GM23338 (cell line): ENCODE results near the gene EIF3K. TPM values are rescaled to one million over a fixed set of nuclear protein-coding genes. Genes with fewer than 3 reads are reported as not detected.

Experiments
- ATAC-seq: fragments of 200-7000 bp; cut with Tn5 transposase; 3 replicates; pipeline ENCODE4 v1.9.1; 2020
- DNase-seq: peaks from one replicate; pipeline ENCODE4 v3.0.0-alpha.2; 2015; ENCODE audit warnings: low spot score
- H2AFZ ChIP-seq: fragments of 200-600 bp; sonication (generic); 2 replicates; pipeline ENCODE4 v1.8.0; 2016; ENCODE audit warnings: antibody characterized with exemption, mild to moderate bottlenecking, moderate library complexity
- H3F3A ChIP-seq: fragments of 200-600 bp; sonication (generic); replicated peaks from 2 replicates; pipeline ENCODE4 v1.8.0; 2017; ENCODE audit warnings: antibody characterized with exemption, mixed run types, low read depth
- H3K27ac ChIP-seq: fragments of 200-600 bp; sonication (generic); 2 replicates; pipeline ENCODE4 v1.6.1; 2016; ENCODE audit warnings: low read depth
- H3K27me3 ChIP-seq: fragments of 200-600 bp; sonication (generic); 2 replicates; pipeline ENCODE4 v1.8.0; 2016; ENCODE audit warnings: mild to moderate bottlenecking, mixed run types, moderate library complexity; ENCODE audit not compliant: insufficient read depth
- H3K36me3 ChIP-seq: fragments of 200-600 bp; sonication (generic); 2 replicates; pipeline ENCODE4 v1.8.0; 2016; ENCODE audit warnings: mild to moderate bottlenecking; ENCODE audit not compliant: insufficient read depth
- H3K4me1 ChIP-seq: fragments of 200-600 bp; sonication (generic); 2 replicates; pipeline ENCODE4 v1.8.0; 2016; ENCODE audit warnings: mild to moderate bottlenecking, moderate library complexity; ENCODE audit not compliant: insufficient read depth
- H3K4me2 ChIP-seq: fragments of 200-600 bp; sonication (generic); 2 replicates; pipeline ENCODE4 v1.7.1; 2017; ENCODE audit warnings: mixed run types
- H3K4me3 ChIP-seq: fragments of 200-600 bp; sonication (generic); 2 replicates; pipeline ENCODE4 v1.6.1; 2016; ENCODE audit warnings: mixed run types
- H3K79me2 ChIP-seq: fragments of 200-600 bp; sonication (generic); replicated peaks from 2 replicates; pipeline ENCODE4 v1.8.0; 2017; ENCODE audit warnings: mild to moderate bottlenecking; ENCODE audit not compliant: insufficient read depth
- H3K9me2 ChIP-seq: fragments of 200-600 bp; sonication (generic); 2 replicates; pipeline ENCODE4 v1.8.0; 2017; ENCODE audit not compliant: insufficient read depth
- H4K20me1 ChIP-seq: fragments of 200-600 bp; sonication (generic); replicated peaks from 2 replicates; pipeline ENCODE4 v1.8.0; 2017; ENCODE audit warnings: mild to moderate bottlenecking; ENCODE audit not compliant: insufficient read depth
- H3K27ac Mint-ChIP-seq: 2 replicates; pipeline ENCODE4 v1.8.0; 2020; ENCODE audit warnings: inconsistent platforms, mild to moderate bottlenecking, moderate library complexity, mixed read lengths
- H3K27me3 Mint-ChIP-seq: 3 replicates; pipeline ENCODE4 v1.8.0; 2022; ENCODE audit warnings: low read depth, mild to moderate bottlenecking, moderate library complexity, mixed read lengths, inconsistent platforms; ENCODE audit not compliant: insufficient read depth, poor library complexity
- H3K36me3 Mint-ChIP-seq: 3 replicates; pipeline ENCODE4 v1.8.0; 2021; ENCODE audit warnings: low read depth, mild to moderate bottlenecking, inconsistent platforms, moderate library complexity, mixed read lengths
- H3K4me1 Mint-ChIP-seq: 3 replicates; pipeline ENCODE4 v1.8.0; 2020; ENCODE audit warnings: mild to moderate bottlenecking, inconsistent platforms, mixed read lengths
- H3K4me3 Mint-ChIP-seq: 3 replicates; pipeline ENCODE4 v1.8.0; 2021; ENCODE audit warnings: moderate library complexity, mild to moderate bottlenecking, inconsistent platforms, mixed read lengths
- H3K9me3 Mint-ChIP-seq: 3 replicates; pipeline ENCODE4 v1.8.0; 2020; ENCODE audit warnings: moderate library complexity, mild to moderate bottlenecking, inconsistent platforms, mixed read lengths
- CREB1 ChIP-seq: fragments of 250-450 bp; sonication (Bioruptor Pico); IDR thresholded peaks from 2 replicates; pipeline ENCODE4 v1.5.0; 2020; ENCODE audit warnings: low read depth, mild to moderate bottlenecking, moderate library complexity
- CTCF ChIP-seq, 2 experiments: fragments of 200-600 bp in 1 of 2; sonication (generic) in 1 of 2; conservative IDR thresholded peaks; 2 replicates each; pipeline versions ENCODE4 v1.5.1 to v1.6.1; 2016 to 2017; ENCODE audit warnings: antibody characterized with exemption in 2 of 2, low read depth in 2 of 2, mild to moderate bottlenecking in 2 of 2, moderate library complexity in 1 of 2
- ETS1 ChIP-seq: IDR thresholded peaks from 2 replicates; pipeline ENCODE4 v1.6.1; 2016; ENCODE audit warnings: antibody characterized with exemption
- EZH2 ChIP-seq: fragments of 200-600 bp; sonication (generic); IDR thresholded peaks from one replicate; pipeline ENCODE4 v1.8.0; 2017; ENCODE audit warnings: antibody characterized with exemption, mild to moderate bottlenecking, low read depth; ENCODE audit not compliant: unreplicated experiment
- EZH2phosphoT487 ChIP-seq: fragments of 200-600 bp; sonication (generic); IDR thresholded peaks from one replicate; pipeline ENCODE4 v1.8.1; 2018; ENCODE audit warnings: antibody characterized with exemption; ENCODE audit not compliant: unreplicated experiment
- NANOG ChIP-seq: IDR thresholded peaks from 2 replicates; pipeline ENCODE4 v1.6.1; 2016; ENCODE audit warnings: antibody characterized with exemption, borderline replicate concordance
- POLR2AphosphoS5 ChIP-seq: IDR thresholded peaks from 2 replicates; pipeline ENCODE4 v1.6.1; 2016; ENCODE audit warnings: antibody characterized with exemption, low read depth
- REST ChIP-seq: IDR thresholded peaks from one replicate; pipeline ENCODE4 v1.6.1; 2018; ENCODE audit warnings: antibody characterized with exemption; ENCODE audit not compliant: unreplicated experiment
- STAT1 ChIP-seq: IDR thresholded peaks from one replicate; pipeline ENCODE4 v1.6.1; 2016; ENCODE audit warnings: antibody characterized with exemption; ENCODE audit not compliant: unreplicated experiment
- ZNF114 ChIP-seq: fragments of 250-450 bp; sonication (Bioruptor Pico); IDR thresholded peaks from 2 replicates; pipeline ENCODE4 v1.5.0; 2020; ENCODE audit warnings: mild to moderate bottlenecking, moderate library complexity
- ZNF331 ChIP-seq: fragments of 250-450 bp; sonication (Bioruptor Pico); IDR thresholded peaks from 2 replicates; pipeline ENCODE4 v1.5.0; 2020; ENCODE audit warnings: low read depth, mild to moderate bottlenecking, moderate library complexity
- ZNF462 ChIP-seq: fragments of 250-450 bp; sonication (Bioruptor Pico); IDR thresholded peaks from 2 replicates; pipeline ENCODE4 v1.5.0; 2020; ENCODE audit warnings: mild to moderate bottlenecking, moderate library complexity
- polyA plus RNA-seq: library from polyadenylated mRNA; unstranded; fragments of >200 nt; fragmentation: Nextera tagmentation; extraction: Ambion mirVana; gene quantifications from 2 replicates; pipeline ENCODE4 v1.2.1, GENCODE V29; 2016
- total RNA-seq: library from RNA; depleted of rRNA; stranded (reverse); fragments of >200 nt; shearing (Covaris generic); gene quantifications from 2 replicates; pipeline ENCODE4 v1.2.3, GENCODE V29; 2014

The EIF3K gene
- total and polyA plus RNA-seq, 2 experiments from 2014 or later, result 226 to 509 TPM

GRCh38 chr19:38640368-38640767 is 21.4 kb downstream of the EIF3K start:
- H3K4me3 ChIP-seq, result no peak overlapping the region
- H3K9me2 ChIP-seq, result no peaks in the 10 kb centered on the region
- DNase-seq, result no peak

More at GRCh38 chr19:38640368-38640767, 21.4 kb downstream of the EIF3K start:
- Histone ChIP-seq H3F3A (peaks cover 8% of the 10 kb centered on the region; the same call in 1 of the 2 replicates), H4K20me1 (no peaks in the 10 kb centered on the region), H2AFZ (no peak overlapping the region), H3K79me2 (no peaks in the 10 kb centered on the region), H3K4me2 (no peak overlapping the region), H3K27me3 (no peaks in the 10 kb centered on the region), H3K4me1 (peaks cover 13% of the 10 kb centered on the region), H3K36me3 (0 out of 2 replicates have a peak, but pooled peaks cover 5% of the 10 kb centered on the region), H3K27ac (no peak overlapping the region)
- ATAC-seq, result no peak
- Mint-ChIP-seq H3K4me1 (peaks cover 14% of the 10 kb centered on the region), H3K27me3 (peaks cover 11% of the 10 kb centered on the region), H3K4me3 (no peak overlapping the region), H3K27ac (no peak overlapping the region), H3K9me3 (no peaks in the 10 kb centered on the region), H3K36me3 (peaks cover 22% of the 10 kb centered on the region; the same call in 2 of the 3 replicates)
- TF ChIP-seq STAT1 (no peak), ZNF331 (CRISPR knock-in tag) (no peak), CREB1 (CRISPR knock-in tag) (no peak), EZH2phosphoT487 (no peak), NANOG (no peak), POLR2AphosphoS5 (no peak), ZNF462 (no peak), ETS1 (no peak), CTCF (conservative IDR thresholded peaks at IDR 0.05; ENCODE audit: low read depth in 2 of 2) (no peak), REST (no peak), ZNF114 (CRISPR knock-in tag) (no peak), EZH2 (no peak)
